NCI-H2171 treated with DMSO at 0.1 percent for 48 hours (cell line): ENCODE results near the gene EYA4.
"Not testable (repeated sequence)": the region's sequence is repeated elsewhere in the genome, so short reads cannot be mapped to it uniquely, and the experiment has no call there.

Experiments
- DNase-seq: peaks from one replicate; lab custom pipeline; 2025; lab: John Stamatoyannopoulos, UW

Gene EYA4

GRCh38 chr6:133352046-133352445 is 110.9 kb downstream of the EYA4 start:
- DNase-seq: no peak

GRCh38 chr6:133353061-133353460 is 111.9 kb downstream of the EYA4 start:
- DNase-seq: no peak

- DNase-seq: no peak
Measured at GRCh38 chr6:133355922-133356321, 114.8 kb downstream of the EYA4 start.

GRCh38 chr6:133358574-133359150 is 117.5 kb downstream of the EYA4 start:
- DNase-seq: no peak

- peak; percentile 6 for DNase-seq
Measured at GRCh38 chr6:133359256-133359655, 118.1 kb downstream of the EYA4 start.

- no peak for DNase-seq
Measured at GRCh38 chr6:133359760-133360159, 118.6 kb downstream of the EYA4 start.

- DNase-seq: peak; percentile 60
Measured at GRCh38 chr6:133360194-133360593, 119.0 kb downstream of the EYA4 start.

- no peak for DNase-seq
Measured at GRCh38 chr6:133362813-133363212, 121.7 kb downstream of the EYA4 start.

GRCh38 chr6:133368664-133369063 is 127.5 kb downstream of the EYA4 start:
- DNase-seq: no peak

- no peak for DNase-seq
Measured at GRCh38 chr6:133369773-133370272, 128.7 kb downstream of the EYA4 start.

- no peak for DNase-seq
Measured at GRCh38 chr6:133376743-133377142, 135.6 kb downstream of the EYA4 start.

GRCh38 chr6:133377219-133377618 is 136.1 kb downstream of the EYA4 start:
- DNase-seq: no peak

GRCh38 chr6:133380047-133380446 is 138.9 kb downstream of the EYA4 start:
- no peak for DNase-seq

GRCh38 chr6:133380723-133381122 is 139.6 kb downstream of the EYA4 start:
- no peak for DNase-seq

GRCh38 chr6:133388731-133389130 is 147.6 kb downstream of the EYA4 start:
- no peak for DNase-seq

GRCh38 chr6:133390168-133390567 is 149.0 kb downstream of the EYA4 start:
- no peak for DNase-seq

GRCh38 chr6:133392015-133392414 is 150.9 kb downstream of the EYA4 start:
- DNase-seq: no peak

- no peak for DNase-seq
Measured at GRCh38 chr6:133392641-133393040, 151.5 kb downstream of the EYA4 start.

GRCh38 chr6:133393891-133394290 is 152.7 kb downstream of the EYA4 start:
- no peak for DNase-seq

GRCh38 chr6:133394630-133395029 is 153.5 kb downstream of the EYA4 start:
- no peak for DNase-seq

GRCh38 chr6:133396233-133396983 is 155.3 kb downstream of the EYA4 start:
- DNase-seq: peak; percentile 79

- DNase-seq: no peak
Measured at GRCh38 chr6:133396984-133397348, 155.8 kb downstream of the EYA4 start.

- not testable (repeated sequence) for DNase-seq
Measured at GRCh38 chr6:133397601-133398000, 156.4 kb downstream of the EYA4 start.

- no peak for DNase-seq
Measured at GRCh38 chr6:133399426-133399825, 158.3 kb downstream of the EYA4 start.
